Measurements from ENCODE around the gene FZD10. TPM values are rescaled to one million over a fixed set of nuclear protein-coding genes. Genes with fewer than 3 reads are reported as not detected.

The FZD10 gene
- total and polyA plus RNA-seq, 2 of the 13 experiments (the other 11 are each of a cell fraction or from before 2014, with no cell fraction given), result not detected

DNA sequence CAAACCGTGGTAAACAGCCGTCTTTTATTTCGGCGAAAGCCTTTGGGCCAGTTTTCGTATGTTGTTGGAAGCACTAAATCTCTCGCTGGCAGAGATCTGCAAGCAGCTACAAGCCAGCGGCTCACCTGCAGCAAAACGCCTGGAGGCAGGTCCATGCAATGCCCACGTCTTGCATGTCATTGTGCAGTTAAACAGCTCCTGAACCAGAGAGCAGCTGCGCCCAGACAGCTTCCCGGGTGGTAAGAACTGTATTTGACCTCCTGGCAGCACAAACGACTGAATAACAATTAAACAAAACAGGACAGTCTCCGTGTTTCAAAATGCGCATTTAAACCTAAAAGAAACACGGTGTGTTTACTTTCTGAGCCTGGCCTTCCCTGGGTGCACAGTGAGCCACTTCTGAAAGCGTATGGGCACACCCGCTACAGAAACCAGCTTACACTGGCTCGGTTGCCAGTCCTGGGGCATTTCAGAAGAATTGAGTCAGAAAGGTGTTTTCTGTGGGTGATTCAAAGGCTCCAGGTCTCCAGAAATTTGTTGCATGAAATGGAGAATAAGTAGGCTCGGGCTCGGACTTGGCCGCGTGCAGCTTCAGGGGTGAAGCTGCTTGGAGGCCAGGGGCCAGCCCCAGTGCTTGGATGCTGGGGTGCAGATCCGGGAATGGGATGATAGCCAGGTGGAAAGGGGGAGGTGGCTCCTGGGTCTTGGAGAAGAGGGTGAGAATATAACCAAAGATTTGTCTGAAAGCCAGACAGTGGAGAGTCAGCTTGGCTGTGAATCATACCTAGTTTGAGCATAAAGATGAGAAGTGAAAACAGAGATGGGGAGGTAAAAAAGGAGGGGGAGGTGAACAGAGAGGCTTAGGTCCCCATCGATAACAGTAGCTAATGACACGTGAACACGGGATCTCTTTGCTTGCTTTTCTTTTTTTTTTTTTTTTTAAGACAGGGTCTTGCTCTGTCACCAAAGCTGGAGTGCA lies 24.9 kb upstream of the FZD10 start:
- Histone ChIP-seq H3K4me1 (ENCODE audit: insufficient read depth, low read length) (no peaks in the 10 kb centered on the region), H3K9ac (ENCODE audit: insufficient read depth, low read depth, low read length) (no peak overlapping the region), H4K20me1 (ENCODE audit: insufficient read depth, low read length) (no peaks in the 10 kb centered on the region), H2AFZ (ENCODE audit: low read length) (no peak overlapping the region), H3K36me3 (replicated peaks in 1 of 2; ENCODE audit: control insufficient read depth in 1 of 2, insufficient read depth in 2 of 2, low read length in 2 of 2) (no peaks in the 10 kb centered on the region), H3K4me2 (ENCODE audit: low read depth, low read length) (no peak overlapping the region), H3K27ac (ENCODE audit: extremely low read length, insufficient read depth, low read length) (no peak overlapping the region), H3K9me3 (ENCODE audit: low read length) (no peaks in the 10 kb centered on the region), H3K27me3 (ENCODE audit: control insufficient read depth in 1 of 2, insufficient read depth in 2 of 2, low read length in 2 of 2) (peaks cover 5 to 66% of the 10 kb centered on the region in 2 experiments), H3K4me3 (replicated peaks in 1 of 3; ENCODE audit: insufficient read depth in 1 of 3, low read depth in 2 of 3, low read length in 3 of 3) (no peak overlapping the region), H3K79me2 (ENCODE audit: insufficient read depth, low read length) (no peaks in the 10 kb centered on the region)
- ChIA-PET POLR2A (interaction anchor here (0.6 kb wide), 1 partner anchor 393 kb away, joined by 3 read pairs; no protein-coding TSS in a partner anchor), CTCF (ENCODE audit: low intra/inter-chr PET ratio, low total read pairs) (no interaction called here)
- WGBS (ENCODE audit: low lambda C conversion rate), result 6% methylated on average over 21 of the region's 26 CpGs
- no peak for DNase-seq (ENCODE audit: low spot score)
- in situ Hi-C loops (cut with HindIII; ENCODE audit: extremely low pct_ligation_motif_present, low pct_unique_long_range_greater_than_20kb) (no loop called here), intact Hi-C loops (cut with micrococcal nuclease; ENCODE audit: unreplicated experiment) (no loop called here)
- no peak for TF ChIP-seq SPEN (CRISPR knock-in tag; IDR thresholded peaks at IDR 0.05; ENCODE audit: low read depth)
- no peak for TF ChIP-seq ZNF580 (CRISPR knock-in tag; IDR thresholded peaks at IDR 0.05; ENCODE audit: borderline replicate concordance, low read depth)
- TF ChIP-seq, protein P1, sequence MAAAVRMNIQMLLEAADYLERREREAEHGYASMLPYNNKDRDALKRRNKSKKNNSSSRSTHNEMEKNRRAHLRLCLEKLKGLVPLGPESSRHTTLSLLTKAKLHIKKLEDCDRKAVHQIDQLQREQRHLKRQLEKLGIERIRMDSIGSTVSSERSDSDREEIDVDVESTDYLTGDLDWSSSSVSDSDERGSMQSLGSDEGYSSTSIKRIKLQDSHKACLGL (CRISPR knock-in tag; IDR thresholded peaks at IDR 0.05), result no peak
- TF ChIP-seq ZNF790 (CRISPR knock-in tag; IDR thresholded peaks at IDR 0.05; ENCODE audit: borderline replicate concordance), result no peak
- TF ChIP-seq SMAD1 (CRISPR knock-in tag; IDR thresholded peaks at IDR 0.05; ENCODE audit: borderline replicate concordance, low read depth), result no peak
- TF ChIP-seq MXD3 (CRISPR knock-in tag; IDR thresholded peaks at IDR 0.05), result no peak
- no peak for TF ChIP-seq MEIS2 (CRISPR knock-in tag; IDR thresholded peaks at IDR 0.05)
- no TSS peak for BruUV-seq (replicated peaks)
- no peak for FAIRE-seq
- no peak for ATAC-seq

Data from HepG2 (cell line).